Measurements from ENCODE around the gene ATG4C. TPM values are rescaled to one million over a fixed set of nuclear protein-coding genes. Genes with fewer than 3 reads are reported as not detected.

Gene ATG4C
- total RNA-seq, 1 donor from 2014 or later: 4.2 TPM

DNA sequence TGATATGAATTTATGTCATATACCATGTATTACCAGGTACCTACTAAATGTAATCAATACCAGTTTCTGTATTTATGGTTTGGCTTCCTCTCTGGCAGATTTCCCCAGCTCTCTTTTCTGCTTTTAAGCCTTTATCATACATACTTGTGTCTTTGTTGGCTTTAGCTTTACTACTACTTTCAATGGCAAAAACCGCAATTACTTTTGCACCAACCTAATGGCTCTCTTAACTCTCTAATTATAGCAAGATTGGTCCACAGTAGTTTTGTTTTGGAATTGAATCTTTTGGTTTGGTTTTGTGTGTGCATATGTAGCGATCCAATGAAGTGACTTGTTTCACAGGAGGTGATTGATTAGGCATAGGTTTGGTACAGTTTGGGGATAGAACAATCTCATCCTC is 93.6 kb downstream of the ATG4C start:
- no peak overlapping the region for H3K4me3 ChIP-seq (ENCODE audit: low read depth, low read length)
- TF ChIP-seq CTCF (IDR thresholded peaks at IDR 0.05; ENCODE audit: insufficient read depth, low read length, severe bottlenecking): no peak
- no peak for FAIRE-seq

GRCh38 chr1:62879962-62880361 is 96.0 kb downstream of the ATG4C start:
- FAIRE-seq: no peak
- H3K36me3 ChIP-seq (ENCODE audit: control insufficient read depth, insufficient read depth, low read length): no peaks in the 10 kb centered on the region
- peaks cover 2% of the 10 kb centered on the region for H3K27me3 ChIP-seq (ENCODE audit: control insufficient read depth, insufficient read depth, low read length)
- no peak overlapping the region for H3K4me3 ChIP-seq (ENCODE audit: low read depth, low read length)
- no peak for TF ChIP-seq CTCF (IDR thresholded peaks at IDR 0.05; ENCODE audit: insufficient read depth, low read length, severe bottlenecking)
- DNase-seq (ENCODE audit: low read depth): no peak

More for the DNA sequence above, 93.6 kb downstream of the ATG4C start:
- H3K36me3 ChIP-seq (ENCODE audit: control insufficient read depth, insufficient read depth, low read length): no peaks in the 10 kb centered on the region
- peaks cover 2% of the 10 kb centered on the region for H3K27me3 ChIP-seq (ENCODE audit: control insufficient read depth, insufficient read depth, low read length)
- DNase-seq (ENCODE audit: low read depth): no peak

DNA sequence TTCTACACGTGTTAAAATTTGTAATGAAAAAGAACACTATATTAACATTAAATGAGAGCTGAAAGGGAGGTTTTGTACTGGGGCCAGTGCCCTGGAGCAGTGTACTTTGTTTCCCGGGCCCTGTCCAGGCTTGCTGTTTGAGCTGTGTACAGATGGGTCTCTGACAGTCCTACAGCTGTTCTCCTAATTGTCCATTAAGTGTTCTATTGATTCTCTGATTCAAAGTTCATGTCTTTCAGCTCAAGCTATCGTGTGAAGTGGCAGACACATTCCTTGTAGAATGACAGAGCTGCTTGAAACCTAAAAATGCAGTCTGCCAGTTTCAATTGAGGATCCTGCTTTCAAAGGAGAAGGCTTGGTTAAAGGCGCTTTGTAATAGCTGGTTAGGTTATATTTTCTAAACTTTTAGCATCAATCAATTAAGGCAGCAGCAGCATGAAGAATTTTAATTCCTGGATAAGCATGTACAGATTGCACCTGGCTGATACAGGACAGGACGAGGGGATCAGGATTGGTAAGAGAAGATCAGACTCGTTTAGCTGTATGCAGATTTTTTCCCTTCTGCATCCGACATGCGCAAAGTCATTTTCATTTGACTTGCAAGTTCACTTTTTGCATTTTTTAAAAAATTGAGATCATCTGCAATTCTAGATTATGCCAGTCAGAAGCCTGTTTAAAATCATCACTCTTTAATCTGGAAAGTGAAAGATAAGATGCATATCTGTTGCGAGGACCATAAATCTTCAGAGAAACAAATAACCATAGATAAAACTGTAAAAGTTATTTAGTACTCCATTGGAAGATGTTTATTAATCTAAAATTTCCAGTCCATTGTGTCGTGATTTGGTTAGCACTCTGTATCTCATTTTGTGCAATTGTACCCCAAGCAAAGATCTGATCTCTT is 98.5 kb downstream of the ATG4C start:
- FAIRE-seq: no peak
- Histone ChIP-seq H3K4me3 (ENCODE audit: low read depth, low read length) (no peak overlapping the region), H3K36me3 (ENCODE audit: control insufficient read depth, insufficient read depth, low read length) (no peaks in the 10 kb centered on the region), H3K27me3 (ENCODE audit: control insufficient read depth, insufficient read depth, low read length) (no peaks in the 10 kb centered on the region)
- peak; percentile 19 for DNase-seq (ENCODE audit: low read depth)
- no peak for TF ChIP-seq CTCF (IDR thresholded peaks at IDR 0.05; ENCODE audit: insufficient read depth, low read length, severe bottlenecking)

GRCh38 chr1:62884156-62884740 is 100.3 kb downstream of the ATG4C start:
- H3K27me3 ChIP-seq (ENCODE audit: control insufficient read depth, insufficient read depth, low read length): no peaks in the 10 kb centered on the region
- FAIRE-seq (no peak), DNase-seq (ENCODE audit: low read depth) (no peak)
- no peaks in the 10 kb centered on the region for H3K36me3 ChIP-seq (ENCODE audit: control insufficient read depth, insufficient read depth, low read length)
- no peak for TF ChIP-seq CTCF (IDR thresholded peaks at IDR 0.05; ENCODE audit: insufficient read depth, low read length, severe bottlenecking)
- no peak overlapping the region for H3K4me3 ChIP-seq (ENCODE audit: low read depth, low read length)

DNA sequence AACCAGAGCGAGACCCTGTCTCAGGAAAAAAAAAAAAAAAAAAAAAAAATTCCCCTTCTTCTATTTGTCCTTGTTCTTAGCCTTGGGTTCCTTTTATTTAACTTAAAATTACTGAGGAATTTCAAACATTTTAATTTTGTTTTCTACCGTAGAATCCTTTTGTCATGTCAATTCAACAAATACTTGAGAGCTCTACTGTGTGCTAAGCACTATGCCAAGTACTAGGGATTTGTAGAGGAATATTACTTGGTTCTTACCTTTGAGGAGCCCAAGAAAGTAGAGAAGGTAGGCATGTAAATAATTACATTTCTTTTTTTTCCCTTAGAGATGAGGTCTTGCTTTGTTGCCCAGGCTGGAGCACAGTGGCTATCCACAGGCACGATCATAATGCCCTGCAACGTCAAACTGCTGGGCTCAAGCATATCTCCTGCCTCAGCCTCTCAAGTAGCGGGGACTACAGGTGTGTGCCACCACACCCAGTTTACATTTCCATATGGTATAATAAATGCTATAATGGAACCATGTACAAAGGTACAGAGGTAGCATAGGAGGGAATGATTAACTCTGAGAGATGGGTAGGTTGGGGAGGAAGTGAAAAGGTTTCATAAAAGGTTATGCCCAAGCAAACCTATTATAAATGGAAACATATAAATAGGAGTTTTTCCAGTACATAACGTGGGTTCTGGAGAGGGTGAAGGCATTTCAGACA is 104.0 kb downstream of the ATG4C start:
- TF ChIP-seq CTCF (IDR thresholded peaks at IDR 0.05; ENCODE audit: insufficient read depth, low read length, severe bottlenecking): no peak

More for the DNA sequence above, 104.0 kb downstream of the ATG4C start:
- Histone ChIP-seq H3K4me3 (ENCODE audit: low read depth, low read length) (no peak overlapping the region), H3K27me3 (ENCODE audit: control insufficient read depth, insufficient read depth, low read length) (no peaks in the 10 kb centered on the region), H3K36me3 (ENCODE audit: control insufficient read depth, insufficient read depth, low read length) (no peaks in the 10 kb centered on the region)
- DNase-seq (ENCODE audit: low read depth) (no peak), FAIRE-seq (no peak)

Data from bronchial epithelial cell (primary cell).